Pancreas (tissue), 10 donors: ENCODE data around the gene SLC2A3. TPM values are rescaled to one million over a fixed set of nuclear protein-coding genes. Genes with fewer than 3 reads are reported as not detected.
A peak's percentile ranks its signal among the peaks of the same experiment; 100 is the strongest.
"Not testable (repeated sequence)": the region's sequence is repeated elsewhere in the genome, so short reads cannot be mapped to it uniquely, and the experiment has no call there.

ENCODE experiments used
- ATAC-seq, 4 donors: fragments of 200-7000 bp; cut with Tn5 transposase; one replicate each; pipeline versions ENCODE4 v1.8.0 to v1.9.1; 2020; ENCODE audit warnings: mild to moderate bottlenecking in 4 of 4, moderate library complexity in 4 of 4
- DNase-seq, 6 donors: peaks; one replicate each; pipeline ENCODE4 v3.0.0-alpha.2; 2020
- FAIRE-seq: peaks from 2 replicates; lab custom pipeline; 2012; peaks lifted over from hg19 to GRCh38; lab: Jason Lieb, UNC
- H3K27ac ChIP-seq, 4 donors: fragments of 200-600 bp; sonication (generic); 1 replicate in 3 of 4; 2 replicates in 1 of 4; pipeline versions ENCODE4 v1.5.0 to v1.8.0; 2020
- H3K27me3 ChIP-seq, 4 donors: fragments of 200-600 bp; one replicate each; pipeline ENCODE4 v1.8.0; 2021
- H3K36me3 ChIP-seq, 3 donors: fragments of 200-600 bp; sonication (generic) in 1 of 3; one replicate each; pipeline versions ENCODE4 v1.5.0 to v1.8.0; 2020 to 2021
- H3K4me1 ChIP-seq, 3 donors: fragments of 200-600 bp; one replicate each; pipeline ENCODE4 v1.8.0; 2021
- H3K4me3 ChIP-seq, 4 donors: fragments of 200-600 bp; sonication (generic) in 2 of 4; one replicate each; pipeline versions ENCODE4 v1.5.0 to v1.8.0; 2020 to 2021
- H3K9me3 ChIP-seq, 4 donors: fragments of 200-600 bp; one replicate each; pipeline ENCODE4 v1.8.0; 2021
- CTCF ChIP-seq, 4 donors: fragments of 200-600 bp; sonication (generic) in 3 of 4; IDR thresholded peaks; one replicate each; pipeline versions ENCODE4 v1.5.0 to v1.8.0; 2021; ENCODE audit warnings: antibody characterized with exemption in 4 of 4
- WGBS, 2 donors: extraction: QIAGEN DNeasy Blood & Tissue Kit; methylation state at CpG; one replicate each; pipeline ENCODE4 v1.1.7; 2013; 5-methylcytosine and 5-hydroxymethylcytosine counted together
- intact Hi-C, 3 donors: fragments of 100-400 bp; cut with DNase I; formaldehyde crosslinking; loops; one replicate each; pipeline versions ENCODE4 v1.11.1 to v1.14.2; 2022
- polyA plus RNA-seq, 2 donors: library from polyadenylated mRNA; stranded (reverse); fragments of 200-250 nt; gene quantifications; one replicate each; pipeline ENCODE4 v1.2.3, GENCODE V29; 2013
- total RNA-seq, 6 donors: library from RNA; stranded (reverse); fragmentation: NEBNext Ultra II Directional in 4 of 6; extraction: Animal tissue kit (Norgen Biotek cat#: 25700) in 4 of 6; gene quantifications; one replicate each; pipeline versions ENCODE4 v1.2.1 to v1.2.4, GENCODE V29; 2021 to 2023
- donor health status: healthy with polysubstance abuse.
- donor health status: DM: no; HTN: no; CAD: no; lungs with moderate emphysema.
- donor health status: DM: no; HTN: no; CAD: no.
- donor health status: control.
- donor health status: control.
- donor health status: Bipolar disorder and iron deficiency.
- donor health status: DM: yes; HTN: yes; CAD: no.
- donor health status: DM: no; HTN: no; CAD: no.
- donor health status: DM: no; HTN: no; CAD: no.
- donor health status: DM: yes; HTN: yes; CAD: no.

The SLC2A3 gene
- total RNA-seq (10 to 100 TPM in 2 of 6 donors, 1 to 10 TPM in 4; 2.8 to 28.5 (median 5.6) TPM), polyA plus RNA-seq (1 to 10 TPM; 1.9 to 6.3 TPM)

GRCh38 chr12:7935590-7936581, at the start of gene SLC2A3:
Gene SLC2A3 (minus strand): TSS chr12:7936187. CDS start chr12:7936034, 153 bp downstream.
- 30 to 31% methylated on average over 15 of the region's 15 CpGs for WGBS, 2 donors
- Histone ChIP-seq H3K27ac (peak within 1 kb of the TSS in 2 of 4 donors; percentile 24 to 68), H3K4me3 (peak within 1 kb of the TSS in 2 of 4 donors; percentile 6 to 45), H3K27me3 (no peaks in the 10 kb centered on the region), H3K36me3 (no peaks in the 10 kb centered on the region), H3K9me3 (no peaks in the 10 kb centered on the region), H3K4me1 (no peaks in the 10 kb centered on the region)
- ATAC-seq (peak in 3 of 4 donors; percentile 55 to 72 (median 66)), DNase-seq (peak in 3 of 6 donors; percentile 6 to 28 (median 21)), FAIRE-seq (no peak)
- TF ChIP-seq CTCF (IDR thresholded peaks at IDR 0.05) = no peak
- intact Hi-C loops = no loop called here

- H3K4me1 ChIP-seq = no peaks in the 10 kb centered on the region
- H3K9me3 ChIP-seq = no peaks in the 10 kb centered on the region
- DNase-seq (no peak), ATAC-seq (no peak), FAIRE-seq (no peak)
- intact Hi-C loops = loop anchor here in 1 of 3 donors (10.0 kb wide), 1 partner anchor 130 kb away; no protein-coding TSS in a partner anchor
- H3K27ac ChIP-seq = no peak overlapping the region
- 63 to 74% methylated on average over 5 of the region's 5 CpGs for WGBS, 2 donors
- no peaks in the 10 kb centered on the region for H3K36me3 ChIP-seq
- no peak overlapping the region for H3K4me3 ChIP-seq
- no peaks in the 10 kb centered on the region for H3K27me3 ChIP-seq
- TF ChIP-seq CTCF (IDR thresholded peaks at IDR 0.05) = no peak
Measured at GRCh38 chr12:7984900-7985299, 48.9 kb upstream of the SLC2A3 start.

GRCh38 chr12:7983460-7983859, 47.5 kb upstream of the SLC2A3 start:
- ATAC-seq, H3K4me3 ChIP-seq, H3K27ac ChIP-seq, FAIRE-seq, H3K27me3 ChIP-seq, H3K4me1 ChIP-seq, DNase-seq, H3K9me3 ChIP-seq, H3K36me3 ChIP-seq: not testable (repeated sequence)
- WGBS, 2 donors = 91 to 100% methylated on average over 1 of the region's 1 CpG
- intact Hi-C loops = loop anchor here in 1 of 3 donors (10.0 kb wide), 1 partner anchor 129 kb away; no protein-coding TSS in a partner anchor

- not testable (repeated sequence) for H3K36me3 ChIP-seq, ATAC-seq, H3K27me3 ChIP-seq, FAIRE-seq, H3K9me3 ChIP-seq, H3K4me1 ChIP-seq, H3K27ac ChIP-seq, DNase-seq, H3K4me3 ChIP-seq
- 84% methylated on average over 10 to 11 of the region's 11 CpGs for WGBS, 2 donors
- intact Hi-C loops = loop anchor here in 1 of 3 donors (10.0 kb wide), 1 partner anchor 128 kb away; no protein-coding TSS in a partner anchor
Measured at GRCh38 chr12:7983019-7983418, 47.0 kb upstream of the SLC2A3 start.

- not testable (repeated sequence) for FAIRE-seq, H3K27me3 ChIP-seq, H3K27ac ChIP-seq, DNase-seq, H3K4me1 ChIP-seq, H3K36me3 ChIP-seq, H3K4me3 ChIP-seq, H3K9me3 ChIP-seq, ATAC-seq
- intact Hi-C loops = loop anchor here in 1 of 3 donors (10.0 kb wide), 1 partner anchor 128 kb away; no protein-coding TSS in a partner anchor
- WGBS, 2 donors = 35 to 43% methylated on average over 2 of the region's 2 CpGs
Measured at GRCh38 chr12:7982332-7982735, 46.3 kb upstream of the SLC2A3 start.

GRCh38 chr12:7981446-7981845, 45.5 kb upstream of the SLC2A3 start:
- FAIRE-seq = no peak
- no peak for ATAC-seq

GRCh38 chr12:7977351-7978124, 41.6 kb upstream of the SLC2A3 start:
- FAIRE-seq, H3K27ac ChIP-seq, intact Hi-C loops, DNase-seq, H3K27me3 ChIP-seq, H3K36me3 ChIP-seq, H3K4me1 ChIP-seq, H3K9me3 ChIP-seq, H3K4me3 ChIP-seq: not testable (repeated sequence)
- peak in 1 of 4 donors; percentile 35 for ATAC-seq
- 70 to 73% methylated on average over 11 of the region's 13 CpGs for WGBS, 2 donors

More at GRCh38 chr12:7981446-7981845, 45.5 kb upstream of the SLC2A3 start:
- no peak for DNase-seq
- Histone ChIP-seq H3K4me3 (no peak overlapping the region), H3K27ac (no peak overlapping the region), H3K9me3 (no peaks in the 10 kb centered on the region), H3K4me1 (no peaks in the 10 kb centered on the region), H3K36me3 (no peaks in the 10 kb centered on the region), H3K27me3 (no peaks in the 10 kb centered on the region)
- TF ChIP-seq CTCF (IDR thresholded peaks at IDR 0.05) = no peak
- WGBS, 2 donors = 73 to 77% methylated on average over 4 of the region's 4 CpGs
- intact Hi-C loops = loop anchor here in 1 of 3 donors (10.0 kb wide), 1 partner anchor 127 kb away; no protein-coding TSS in a partner anchor
